ENCODE data around the gene TPRX1. TPM values are rescaled to one million over a fixed set of nuclear protein-coding genes. Genes with fewer than 3 reads are reported as not detected.
"Not testable (repeated sequence)": the region's sequence is repeated elsewhere in the genome, so short reads cannot be mapped to it uniquely, and the experiment has no call there.

Gene TPRX1
- total and polyA plus RNA-seq, 4 donors, result not detected

GRCh38 chr19:47779524-47780214 is 24.7 kb downstream of the TPRX1 start:
- Histone ChIP-seq H3K36me3 (ENCODE audit: control insufficient read depth in 1 of 2, insufficient read depth in 2 of 2, low read length in 1 of 2) (peaks cover 0 to 5% of the 10 kb centered on the region in 2 donors), H3K9me3 (ENCODE audit: control insufficient read depth, low read length) (no peaks in the 10 kb centered on the region), H3K27ac (ENCODE audit: low read depth in 1 of 2, low read length in 2 of 2) (peak overlapping the region in 1 of 2 donors; percentile 41), H3K4me3 (ENCODE audit: low read length in 2 of 2) (peak overlapping the region; percentile 71 to 95), H3K4me1 (ENCODE audit: control insufficient read depth in 1 of 2, insufficient read depth in 2 of 2, low read length in 2 of 2) (peaks cover 0 to 2% of the 10 kb centered on the region in 2 donors), H3K27me3 (ENCODE audit: control insufficient read depth in 1 of 2, insufficient read depth in 2 of 2, low read length in 1 of 2) (peaks cover 0 to 1% of the 10 kb centered on the region in 2 donors)
- intact Hi-C loops (cut with DNase I), result loop anchor here in 1 of 2 donors (10.0 kb wide), 1 partner anchor 65 kb away; the partner anchor contains the start of gene EHD2
- ATAC-seq (ENCODE audit: low FRiP score) (peak; percentile 46), DNase-seq (peak; percentile 77 to 89)
- 10 to 14% methylated on average over 24 of the region's 24 CpGs for WGBS, 2 donors

GRCh38 chr19:47778954-47779351 is 25.4 kb downstream of the TPRX1 start:
- 0% methylated on average over 20 of the region's 20 CpGs for WGBS, 2 donors
- no peaks in the 10 kb centered on the region for H3K9me3 ChIP-seq (ENCODE audit: control insufficient read depth, low read length)
- intact Hi-C loops (cut with DNase I), result no loop called here
- H3K4me3 ChIP-seq (ENCODE audit: low read length in 2 of 2), result peak overlapping the region; percentile 71 to 95
- peak; percentile 51 for ATAC-seq (ENCODE audit: low FRiP score)
- peak overlapping the region; percentile 93 to 94 for H3K27ac ChIP-seq (ENCODE audit: low read depth in 1 of 2, low read length in 2 of 2)
- H3K4me1 ChIP-seq (ENCODE audit: control insufficient read depth in 1 of 2, insufficient read depth in 2 of 2, low read length in 2 of 2), result peaks cover 0 to 2% of the 10 kb centered on the region in 2 donors
- peaks cover 0 to 1% of the 10 kb centered on the region in 2 donors for H3K27me3 ChIP-seq (ENCODE audit: control insufficient read depth in 1 of 2, insufficient read depth in 2 of 2, low read length in 1 of 2)
- DNase-seq, result peak in 1 of 2 donors; percentile 79
- H3K36me3 ChIP-seq (ENCODE audit: control insufficient read depth in 1 of 2, insufficient read depth in 2 of 2, low read length in 1 of 2), result peaks cover 0 to 5% of the 10 kb centered on the region in 2 donors

GRCh38 chr19:47778049-47778953 is 26.1 kb downstream of the TPRX1 start, which contains the start of gene SELENOW:
SELENOW (plus strand) TSS chr19:47778703; CDS start chr19:47778786, 83 bp downstream.
- peak within 1 kb of the TSS; percentile 71 to 95 for H3K4me3 ChIP-seq (ENCODE audit: low read length in 2 of 2)
- H3K27ac ChIP-seq (ENCODE audit: low read depth in 1 of 2, low read length in 2 of 2), result peak within 1 kb of the TSS; percentile 93 to 94
- intact Hi-C loops (cut with DNase I), result no loop called here
- H3K27me3 ChIP-seq (ENCODE audit: control insufficient read depth in 1 of 2, insufficient read depth in 2 of 2, low read length in 1 of 2), result peaks cover 0 to 1% of the 10 kb centered on the region in 2 donors
- ATAC-seq (ENCODE audit: low FRiP score) (peak; percentile 92), DNase-seq (peak; percentile 85 to 93)
- H3K9me3 ChIP-seq (ENCODE audit: control insufficient read depth, low read length), result no peaks in the 10 kb centered on the region
- H3K4me1 ChIP-seq (ENCODE audit: control insufficient read depth in 1 of 2, insufficient read depth in 2 of 2, low read length in 2 of 2), result peaks cover 0 to 2% of the 10 kb centered on the region in 2 donors
- peaks cover 0 to 5% of the 10 kb centered on the region in 2 donors for H3K36me3 ChIP-seq (ENCODE audit: control insufficient read depth in 1 of 2, insufficient read depth in 2 of 2, low read length in 1 of 2)
- 1% methylated on average over 61 to 65 of the region's 65 CpGs for WGBS, 2 donors

- intact Hi-C loops (cut with DNase I); ATAC-seq (ENCODE audit: low FRiP score); H3K27me3 ChIP-seq (ENCODE audit: control insufficient read depth in 1 of 2, insufficient read depth in 2 of 2, low read length in 1 of 2); H3K27ac ChIP-seq (ENCODE audit: low read depth in 1 of 2, low read length in 2 of 2); H3K4me1 ChIP-seq (ENCODE audit: control insufficient read depth in 1 of 2, insufficient read depth in 2 of 2, low read length in 2 of 2); DNase-seq; H3K9me3 ChIP-seq (ENCODE audit: control insufficient read depth, low read length); H3K36me3 ChIP-seq (ENCODE audit: control insufficient read depth in 1 of 2, insufficient read depth in 2 of 2, low read length in 1 of 2): not testable (repeated sequence)
- 72 to 81% methylated on average over 23 of the region's 23 CpGs for WGBS, 2 donors
- H3K4me3 ChIP-seq (ENCODE audit: low read length in 2 of 2), result peak overlapping the region in 1 of 2 donors; percentile 95
Measured at GRCh38 chr19:47777245-47778048, 26.9 kb downstream of the TPRX1 start.

- Histone ChIP-seq H3K4me3 (ENCODE audit: low read length in 2 of 2) (no peak overlapping the region), H3K9me3 (ENCODE audit: control insufficient read depth, low read length) (no peaks in the 10 kb centered on the region), H3K36me3 (ENCODE audit: control insufficient read depth in 1 of 2, insufficient read depth in 2 of 2, low read length in 1 of 2) (peaks cover 0 to 4% of the 10 kb centered on the region in 2 donors), H3K27ac (ENCODE audit: low read depth in 1 of 2, low read length in 2 of 2) (no peak overlapping the region), H3K4me1 (ENCODE audit: control insufficient read depth in 1 of 2, insufficient read depth in 2 of 2, low read length in 2 of 2) (no peaks in the 10 kb centered on the region), H3K27me3 (ENCODE audit: control insufficient read depth in 1 of 2, insufficient read depth in 2 of 2, low read length in 1 of 2) (peaks cover 0 to 1% of the 10 kb centered on the region in 2 donors)
- intact Hi-C loops (cut with DNase I), result no loop called here
- 87 to 89% methylated on average over 4 of the region's 4 CpGs for WGBS, 2 donors
- DNase-seq (no peak), ATAC-seq (ENCODE audit: low FRiP score) (no peak)
Measured at GRCh38 chr19:47776568-47776967, 27.8 kb downstream of the TPRX1 start.

GRCh38 chr19:47771291-47771690 is 33.1 kb downstream of the TPRX1 start:
- H3K4me1 ChIP-seq (ENCODE audit: control insufficient read depth in 1 of 2, insufficient read depth in 2 of 2, low read length in 2 of 2); DNase-seq; H3K27ac ChIP-seq (ENCODE audit: low read depth in 1 of 2, low read length in 2 of 2); ATAC-seq (ENCODE audit: low FRiP score); intact Hi-C loops (cut with DNase I); H3K36me3 ChIP-seq (ENCODE audit: control insufficient read depth in 1 of 2, insufficient read depth in 2 of 2, low read length in 1 of 2); H3K27me3 ChIP-seq (ENCODE audit: control insufficient read depth in 1 of 2, insufficient read depth in 2 of 2, low read length in 1 of 2); H3K9me3 ChIP-seq (ENCODE audit: control insufficient read depth, low read length); H3K4me3 ChIP-seq (ENCODE audit: low read length in 2 of 2): not testable (repeated sequence)
- WGBS, 2 donors, result 83 to 87% methylated on average over 6 of the region's 6 CpGs

- H3K9me3 ChIP-seq (ENCODE audit: control insufficient read depth, low read length), result no peaks in the 10 kb centered on the region
- no peaks in the 10 kb centered on the region for H3K4me1 ChIP-seq (ENCODE audit: control insufficient read depth in 1 of 2, insufficient read depth in 2 of 2, low read length in 2 of 2)
- H3K4me3 ChIP-seq (ENCODE audit: low read length in 2 of 2), result no peak overlapping the region
- intact Hi-C loops (cut with DNase I), result loop anchor here (5.0 kb wide), 2 partner anchors 93 to 98 kb away; no protein-coding TSS in a partner anchor
- DNase-seq, result no peak
- ATAC-seq (ENCODE audit: low FRiP score), result no peak
- no peaks in the 10 kb centered on the region for H3K27me3 ChIP-seq (ENCODE audit: control insufficient read depth in 1 of 2, insufficient read depth in 2 of 2, low read length in 1 of 2)
- no peak overlapping the region for H3K27ac ChIP-seq (ENCODE audit: low read depth in 1 of 2, low read length in 2 of 2)
- WGBS, 2 donors, result 85 to 88% methylated on average over 3 of the region's 3 CpGs
- H3K36me3 ChIP-seq (ENCODE audit: control insufficient read depth in 1 of 2, insufficient read depth in 2 of 2, low read length in 1 of 2), result no peaks in the 10 kb centered on the region
Measured at GRCh38 chr19:47769534-47769933, 34.8 kb downstream of the TPRX1 start.

- Histone ChIP-seq H3K9me3 (ENCODE audit: control insufficient read depth, low read length) (no peaks in the 10 kb centered on the region), H3K36me3 (ENCODE audit: control insufficient read depth in 1 of 2, insufficient read depth in 2 of 2, low read length in 1 of 2) (no peaks in the 10 kb centered on the region), H3K27me3 (ENCODE audit: control insufficient read depth in 1 of 2, insufficient read depth in 2 of 2, low read length in 1 of 2) (no peaks in the 10 kb centered on the region), H3K4me1 (ENCODE audit: control insufficient read depth in 1 of 2, insufficient read depth in 2 of 2, low read length in 2 of 2) (no peaks in the 10 kb centered on the region), H3K27ac (ENCODE audit: low read depth in 1 of 2, low read length in 2 of 2) (no peak overlapping the region), H3K4me3 (ENCODE audit: low read length in 2 of 2) (no peak overlapping the region)
- 89 to 94% methylated on average over 2 of the region's 2 CpGs for WGBS, 2 donors
- intact Hi-C loops (cut with DNase I), result loop anchor here (5.0 kb wide), 2 partner anchors 94 to 99 kb away; no protein-coding TSS in a partner anchor
- DNase-seq, result no peak
- ATAC-seq (ENCODE audit: low FRiP score), result no peak
Measured at GRCh38 chr19:47768604-47769003, 35.7 kb downstream of the TPRX1 start.
